Testis (tissue), 2 donors: ENCODE data around the gene RNF220.

Experiments used
- CTCF ChIP-seq, 3 experiments: fragments of 450-650 bp in 2 of 3; fragments of 200-600 bp in 1 of 3; sonication (generic) in 1 of 3; IDR thresholded peaks; one replicate each; pipeline ENCODE4 v1.5.1; 2016 to 2019; ENCODE audit warnings: antibody characterized with exemption in 3 of 3, mild to moderate bottlenecking in 2 of 3, moderate library complexity in 1 of 3
- POLR2A ChIP-seq: fragments of 450-650 bp; IDR thresholded peaks from one replicate; pipeline ENCODE4 v1.6.1; 2017; ENCODE audit warnings: antibody characterized with exemption, mild to moderate bottlenecking, moderate library complexity

GRCh38 chr1:44654621-44655187 is 249.6 kb downstream of the RNF220 start:
- TF ChIP-seq POLR2A (no peak), CTCF (IDR thresholded peaks at IDR 0.05) (no peak)
